IMR-90 (cell line): Measurements from ENCODE around the gene NNMT. TPM values are rescaled to one million over a fixed set of nuclear protein-coding genes. Genes with fewer than 3 reads are reported as not detected.

ENCODE experiments used
- ATAC-seq: fragments of 200-7000 bp; cut with Tn5 transposase; 2 replicates; pipeline ENCODE4 v1.9.1; 2020; ENCODE audit warnings: low read depth, mild to moderate bottlenecking, moderate library complexity
- BruUV-seq: library from RNA; stranded (reverse); fragments of 400-500 nt; replicated peaks from 2 replicates; lab custom pipeline; 2021; lab: Mats Ljungman, UMichigan
- CTCF ChIA-PET: fragments of 300-600 bp; formaldehyde crosslinking; extraction: SDS; loops from one replicate; lab custom pipeline; 2021; ENCODE audit warnings: antibody characterized with exemption; lab: Yijun Ruan, JAX
- POLR2A ChIA-PET: fragments of 300-600 bp; sonication (Branson Sonifier 250); formaldehyde crosslinking; loops from one replicate; lab custom pipeline; 2022; ENCODE audit warnings: antibody characterized with exemption; ENCODE audit not compliant: unreplicated experiment; lab: Charles Lee
- DNase-seq: peaks from one replicate; pipeline ENCODE4 v3.0.0; 2013
- H2AFZ ChIP-seq: replicated peaks from 2 replicates; pipeline ENCODE3; 2013; ENCODE audit warnings: low read length, mild to moderate bottlenecking; ENCODE audit not compliant: poor library complexity
- H2AK5ac ChIP-seq: 2 replicates; pipeline ENCODE4 v1.6.1; 2013; ENCODE audit warnings: low read depth, low read length, inconsistent platforms
- H2AK9ac ChIP-seq: replicated peaks from 2 replicates; pipeline ENCODE3; 2013; ENCODE audit warnings: mild to moderate bottlenecking, low read depth, low read length, moderate library complexity; ENCODE audit not compliant: poor library complexity
- H2BK120ac ChIP-seq: 2 replicates; pipeline ENCODE4 v1.6.1; 2013; ENCODE audit warnings: low read depth, low read length, inconsistent platforms
- H2BK15ac ChIP-seq: 3 replicates; pipeline ENCODE4 v1.6.1; 2013; ENCODE audit warnings: low read depth, low read length, inconsistent platforms
- H2BK20ac ChIP-seq: 2 replicates; pipeline ENCODE4 v1.6.1; 2013; ENCODE audit warnings: low read depth, mild to moderate bottlenecking, inconsistent platforms, low read length, moderate library complexity
- H2BK5ac ChIP-seq: 2 replicates; pipeline ENCODE4 v1.6.1; 2013; ENCODE audit warnings: mild to moderate bottlenecking, low read depth, low read length, inconsistent platforms; ENCODE audit not compliant: poor library complexity, severe bottlenecking
- H3K14ac ChIP-seq: replicated peaks from 2 replicates; pipeline ENCODE4 v1.6.1; 2013; ENCODE audit warnings: low read depth, low read length, inconsistent platforms
- H3K18ac ChIP-seq: 2 replicates; pipeline ENCODE4 v1.6.1; 2013; ENCODE audit warnings: low read depth, low read length, control low read depth
- H3K23ac ChIP-seq: 2 replicates; pipeline ENCODE4 v1.6.1; 2013; ENCODE audit warnings: low read depth, low read length, inconsistent platforms
- H3K27ac ChIP-seq: 2 replicates; pipeline ENCODE4 v1.5.1; 2013; ENCODE audit warnings: mild to moderate bottlenecking, control low read depth, low read length; ENCODE audit not compliant: insufficient read depth
- H3K27me3 ChIP-seq: 2 replicates; pipeline ENCODE4 v1.6.1; 2013; ENCODE audit warnings: low read length; ENCODE audit not compliant: control insufficient read depth, insufficient read depth
- H3K36me3 ChIP-seq: 2 replicates; pipeline ENCODE4 v1.6.1; 2013; ENCODE audit warnings: low read length, mixed read lengths; ENCODE audit not compliant: control insufficient read depth, insufficient read depth
- H3K4ac ChIP-seq: 2 replicates; pipeline ENCODE4 v1.6.1; 2013; ENCODE audit warnings: low read depth, low read length, inconsistent platforms
- H3K4me1 ChIP-seq: 2 replicates; pipeline ENCODE4 v1.6.1; 2013; ENCODE audit warnings: low read length, mixed read lengths; ENCODE audit not compliant: control insufficient read depth, insufficient read depth
- H3K4me2 ChIP-seq: 2 replicates; pipeline ENCODE4 v1.6.1; 2013; ENCODE audit warnings: low read depth, mild to moderate bottlenecking, control low read depth, low read length, moderate library complexity
- H3K4me3 ChIP-seq: 2 replicates; pipeline ENCODE4 v1.5.1; 2013; ENCODE audit warnings: low read depth, mild to moderate bottlenecking, control low read depth, low read length, moderate library complexity; ENCODE audit not compliant: insufficient read depth
- H3K56ac ChIP-seq: 2 replicates; pipeline ENCODE4 v1.6.1; 2013; ENCODE audit warnings: low read length, inconsistent platforms; ENCODE audit not compliant: insufficient read depth; ENCODE audit errors: extremely low read depth
- H3K79me1 ChIP-seq, 2 experiments: 2 replicates each; pipeline ENCODE4 v1.6.1; 2013; ENCODE audit warnings: low read length in 2 of 2, inconsistent platforms in 1 of 2, low read depth in 1 of 2
- H3K9ac ChIP-seq: 2 replicates; pipeline ENCODE4 v1.6.1; 2013; ENCODE audit warnings: low read depth, low read length, control low read depth
- H3K9me1 ChIP-seq: 2 replicates; pipeline ENCODE4 v1.6.1; 2013; ENCODE audit warnings: low read length, inconsistent platforms; ENCODE audit not compliant: insufficient read depth
- H3K9me3 ChIP-seq: 2 replicates; pipeline ENCODE4 v1.6.1; 2013; ENCODE audit warnings: low read length; ENCODE audit not compliant: control insufficient read depth, insufficient read depth
- H4K20me1 ChIP-seq: 2 replicates; pipeline ENCODE4 v1.6.1; 2013; ENCODE audit warnings: low read length, inconsistent platforms; ENCODE audit not compliant: insufficient read depth
- H4K5ac ChIP-seq: 2 replicates; pipeline ENCODE4 v1.6.1; 2013; ENCODE audit warnings: mild to moderate bottlenecking, low read depth, low read length, control low read depth
- H4K8ac ChIP-seq, 2 experiments: 2 replicates each; pipeline ENCODE4 v1.6.1; 2013; ENCODE audit warnings: low read depth in 2 of 2, low read length in 2 of 2, control low read depth in 1 of 2, inconsistent platforms in 1 of 2
- H4K91ac ChIP-seq: 2 replicates; pipeline ENCODE4 v1.6.1; 2013; ENCODE audit warnings: low read depth, low read length, inconsistent platforms; ENCODE audit not compliant: insufficient read depth
- FOS ChIP-seq: fragments of 150-350 bp; IDR thresholded peaks from 2 replicates; pipeline ENCODE4 v1.6.1; 2016; ENCODE audit warnings: low read depth, low read length
- MAZ ChIP-seq: IDR thresholded peaks from 2 replicates; pipeline ENCODE4 v1.6.1; 2012; ENCODE audit warnings: low read depth, mild to moderate bottlenecking, low read length, improper control_type of control experiment, moderate library complexity, borderline replicate concordance
- NFE2L2 ChIP-seq: fragments of 150-350 bp; IDR thresholded peaks from 2 replicates; pipeline ENCODE4 v1.6.1; 2016; ENCODE audit warnings: low read depth, mild to moderate bottlenecking, low read length
- POLR2A ChIP-seq: IDR thresholded peaks from 2 replicates; pipeline ENCODE4 v1.6.1; 2012; ENCODE audit warnings: mild to moderate bottlenecking, low read depth, low read length
- RCOR1 ChIP-seq: IDR thresholded peaks from 2 replicates; pipeline ENCODE4 v1.6.1; 2012; ENCODE audit warnings: mild to moderate bottlenecking, low read length, improper control_type of control experiment; ENCODE audit not compliant: insufficient replicate concordance
- WGBS, 2 experiments: methylation state at CpG; one replicate each; pipeline versions ENCODE4 v1.1.5 to v1.1.7; 2013; ENCODE audit warnings: missing lambda C conversion rate in 2 of 2; ENCODE audit not compliant: insufficient read length in 1 of 2; ENCODE audit errors: extremely low coverage in 2 of 2; 5-methylcytosine and 5-hydroxymethylcytosine counted together
- dilution Hi-C: fragments of 300-500 bp; cut with HindIII; formaldehyde crosslinking; loops from one replicate; pipeline ENCODE4 v1.14.3; 2018; ENCODE audit warnings: low sequenced_read_pairs; ENCODE audit not compliant: unreplicated experiment
- in situ Hi-C: fragments of 300-500 bp; cut with MboI; formaldehyde crosslinking; loops from 3 replicates; pipeline ENCODE4 v1.14.3; 2019; ENCODE audit warnings: low sequenced_read_pairs, inconsistent platforms, mixed read lengths
- intact Hi-C: fragments of 100-400 bp; cut with micrococcal nuclease; formaldehyde crosslinking; loops from 2 replicates; pipeline ENCODE4 v1.10.0; 2022
- polyA plus RNA-seq, 3 experiments: library from polyadenylated mRNA; depleted of rRNA; stranded (reverse); fragments of >200 nt; gene quantifications; 2 replicates each; pipeline ENCODE4 v1.2.3, GENCODE V29; 2012; ENCODE audit warnings: low replicate concordance in 1 of 3
- total RNA-seq: library from RNA; depleted of rRNA; stranded (reverse); fragments of >200 nt; gene quantifications from 2 replicates; pipeline ENCODE4 v1.2.3, GENCODE V29; 2012

Gene NNMT
- total and polyA plus RNA-seq, 2 of the 4 experiments (the other 2 are of a cell fraction), result 79.7 to 108 TPM

DNA sequence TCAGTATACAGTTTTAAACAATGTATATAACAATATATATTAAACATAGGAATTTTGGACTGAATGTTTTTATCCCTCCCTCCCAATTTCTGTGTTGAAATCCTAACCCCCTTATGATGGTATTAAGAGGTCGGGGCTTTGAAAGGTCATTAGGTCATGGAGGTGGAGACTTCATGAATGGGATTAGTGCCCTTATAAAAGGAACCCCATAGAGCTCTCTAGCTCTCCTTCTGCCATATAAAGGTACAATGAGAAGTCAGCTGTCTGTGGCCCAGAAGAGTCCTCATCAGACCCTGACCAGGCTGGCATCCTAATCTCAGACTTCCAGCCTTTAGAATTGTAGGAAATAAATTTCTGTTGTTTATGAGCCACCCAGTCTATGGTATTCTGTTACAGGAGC lies 6.5 kb downstream of the NNMT start:
- Histone ChIP-seq H3K9ac (no peak overlapping the region), H3K9me1 (peaks cover 7% of the 10 kb centered on the region; the same call in 1 of the 2 replicates)
- in situ Hi-C loops, result no loop called here

More for the DNA sequence above, 6.5 kb downstream of the NNMT start:
- Histone ChIP-seq H4K20me1 (peaks cover 13% of the 10 kb centered on the region; the same call in 1 of the 2 replicates), H2AFZ (no peak overlapping the region), H2BK120ac (no peak overlapping the region), H4K91ac (no peak overlapping the region), H2BK20ac (no peak overlapping the region), H4K5ac (no peak overlapping the region), H4K8ac (no peak overlapping the region), H3K36me3 (peaks cover 14% of the 10 kb centered on the region), H3K56ac (no peak overlapping the region), H3K27me3 (no peaks in the 10 kb centered on the region), H3K14ac (no peak overlapping the region), H3K4ac (no peak overlapping the region), H2BK15ac (no peak overlapping the region), H3K27ac (no peak overlapping the region), H2BK5ac (no peak overlapping the region), H3K4me3 (no peak overlapping the region), H3K9me3 (peaks cover 6% of the 10 kb centered on the region), H3K4me1 (peaks cover 8% of the 10 kb centered on the region), H3K79me1 (peaks cover 20 to 46% of the 10 kb centered on the region in 2 experiments), H2AK5ac (no peak overlapping the region), H3K18ac (no peak overlapping the region), H3K4me2 (no peak overlapping the region), H3K23ac (no peak overlapping the region), H2AK9ac (no peak overlapping the region)
- ChIA-PET POLR2A (no interaction called here), CTCF (no interaction called here)
- dilution Hi-C loops, result no loop called here
- no CpG with 5 or more reads among the region's 1 CpG for WGBS, 2 experiments
- no peak for ATAC-seq
- no TSS peak for BruUV-seq
- intact Hi-C loops, result no loop called here
- TF ChIP-seq POLR2A, result no peak
- TF ChIP-seq RCOR1, result no peak
- no peak for TF ChIP-seq NFE2L2
- no peak for TF ChIP-seq MAZ
- TF ChIP-seq FOS, result no peak
- DNase-seq, result no peak
